ENCODE measurements around the gene HFE. TPM values are rescaled to one million over a fixed set of nuclear protein-coding genes. Genes with fewer than 3 reads are reported as not detected.

The HFE gene
- polyA plus RNA-seq, 2 of the 4 experiments (the other 2 are of a cell fraction): 19.9 to 31.7 TPM

GRCh38 chr6:26105842-26106241, 18.6 kb downstream of the HFE start:
- WGBS (ENCODE audit: missing lambda C conversion rate): 64% methylated on average over 4 of the region's 4 CpGs
- ATAC-seq (no peak), FAIRE-seq (no peak), DNase-seq (ENCODE audit: low read depth in 1 of 2, low spot score in 1 of 2) (no peak)
- Histone ChIP-seq H3K4me3 (no peak overlapping the region), H3K4me2 (no peak overlapping the region), H3K27ac (peak overlapping the region in 1 of 2 experiments; percentile 45; a peak in 1 of 6 replicates), H3K4me1 (peaks cover 19% of the 10 kb centered on the region), H3K9me3 (0 out of 3 replicates have a peak, but pooled peaks cover 5% of the 10 kb centered on the region)
- ChIA-PET POLR2A (interaction anchor here (2.2 kb wide), 1 partner anchor 18 kb away, joined by 9 read pairs; a partner anchor contains a TSS), CTCF (interaction anchor here (0.7 kb wide), 1 partner anchor 23 kb away, joined by 5 read pairs; no protein-coding TSS in a partner anchor)
- TF ChIP-seq POLR2A (IDR thresholded peaks at IDR 0.05; ENCODE audit: low read length) (no peak), MAZ (IDR thresholded peaks at IDR 0.05; ENCODE audit: borderline replicate concordance, low read depth, low read length) (no peak), RARB (CRISPR knock-in tag; IDR thresholded peaks at IDR 0.05) (no peak), MAFK (IDR thresholded peaks at IDR 0.05; ENCODE audit: partially characterized antibody) (no peak), CEBPB (IDR thresholded peaks at IDR 0.05) (no peak), ZFP36 (IDR thresholded peaks at IDR 0.05; ENCODE audit: borderline replicate concordance, partially characterized antibody) (no peak), NR3C1 (IDR thresholded peaks at IDR 0.05) (no peak), NPAS2 (CRISPR knock-in tag; IDR thresholded peaks at IDR 0.05; ENCODE audit: borderline replicate concordance) (no peak), CHD4 (IDR thresholded peaks at IDR 0.05; ENCODE audit: borderline replicate concordance) (no peak), KDM1A (IDR thresholded peaks at IDR 0.05; ENCODE audit: low read depth) (no peak), RCOR1 (IDR thresholded peaks at IDR 0.05; ENCODE audit: low read depth, low read length) (no peak), POLR2AphosphoS2 (conservative IDR thresholded peaks at IDR 0.05; ENCODE audit: low read length) (no peak), MYC (IDR thresholded peaks at IDR 0.05; ENCODE audit: borderline replicate concordance, low read length) (no peak), HOXA7 (CRISPR knock-in tag; IDR thresholded peaks at IDR 0.05) (no peak)

DNA sequence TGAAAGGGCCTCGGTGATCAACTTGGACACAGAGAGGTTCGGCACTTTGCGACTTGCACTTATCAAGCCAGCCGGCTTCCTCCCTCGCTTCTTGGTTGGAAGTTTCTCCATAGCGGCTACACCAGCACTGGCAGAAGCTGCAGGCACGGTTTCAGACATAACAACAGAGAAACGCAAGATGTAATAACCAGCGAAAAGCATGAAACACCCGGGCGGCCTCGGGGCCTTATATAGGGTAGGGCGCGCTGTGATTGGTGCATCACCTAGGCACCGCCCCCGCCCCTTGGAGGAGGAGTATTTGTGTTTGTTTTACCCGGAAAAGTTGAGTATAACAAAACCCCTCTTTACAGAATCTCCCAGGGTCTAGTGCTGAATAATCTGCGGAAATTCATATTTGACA, 20.7 kb downstream of the HFE start:
- Histone ChIP-seq H3K27ac (peak overlapping the region in 1 of 2 experiments; percentile 64; a peak in 3 of 6 replicates), H3K4me3 (no peak overlapping the region), H3K9me3 (0 out of 3 replicates have a peak, but pooled peaks cover 5% of the 10 kb centered on the region), H3K4me1 (peaks cover 10% of the 10 kb centered on the region), H3K4me2 (no peak overlapping the region)
- no peak for TF ChIP-seq JUN (IDR thresholded peaks at IDR 0.05)
- no peak for TF ChIP-seq GATA3 (IDR thresholded peaks at IDR 0.05; ENCODE audit: borderline replicate concordance)
- no peak for TF ChIP-seq ELK1 (IDR thresholded peaks at IDR 0.05; ENCODE audit: low read depth, low read length)
- TF ChIP-seq CTCF (IDR thresholded peaks at IDR 0.05): no peak
- TF ChIP-seq RNF2 (IDR thresholded peaks at IDR 0.05; ENCODE audit: borderline replicate concordance, low read depth): no peak
- TF ChIP-seq NR3C1 (IDR thresholded peaks at IDR 0.05): no peak
- no peak for TF ChIP-seq HOXA7 (CRISPR knock-in tag; IDR thresholded peaks at IDR 0.05)
- TF ChIP-seq, protein P1, sequence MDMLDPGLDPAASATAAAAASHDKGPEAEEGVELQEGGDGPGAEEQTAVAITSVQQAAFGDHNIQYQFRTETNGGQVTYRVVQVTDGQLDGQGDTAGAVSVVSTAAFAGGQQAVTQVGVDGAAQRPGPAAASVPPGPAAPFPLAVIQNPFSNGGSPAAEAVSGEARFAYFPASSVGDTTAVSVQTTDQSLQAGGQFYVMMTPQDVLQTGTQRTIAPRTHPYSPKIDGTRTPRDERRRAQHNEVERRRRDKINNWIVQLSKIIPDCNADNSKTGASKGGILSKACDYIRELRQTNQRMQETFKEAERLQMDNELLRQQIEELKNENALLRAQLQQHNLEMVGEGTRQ (IDR thresholded peaks at IDR 0.05): no peak
- TF ChIP-seq RFX5 (IDR thresholded peaks at IDR 0.05): no peak
- TF ChIP-seq RARB (CRISPR knock-in tag; IDR thresholded peaks at IDR 0.05): no peak
- TF ChIP-seq CBX2 (IDR thresholded peaks at IDR 0.05; ENCODE audit: borderline replicate concordance, low read depth): no peak
- no peak for TF ChIP-seq FOSB (CRISPR knock-in tag; IDR thresholded peaks at IDR 0.05)
- TF ChIP-seq ZC3H11A (IDR thresholded peaks at IDR 0.05): no peak
- no peak for TF ChIP-seq HEYL (CRISPR knock-in tag; IDR thresholded peaks at IDR 0.05)
- no peak for TF ChIP-seq HOXB13 (CRISPR knock-in tag; IDR thresholded peaks at IDR 0.05; ENCODE audit: low read depth)
- TF ChIP-seq CHD2 (IDR thresholded peaks at IDR 0.05; ENCODE audit: low read length, partially characterized antibody): no peak
- no peak for TF ChIP-seq MAX (IDR thresholded peaks at IDR 0.05)
- TF ChIP-seq BHLHE40 (IDR thresholded peaks at IDR 0.05; ENCODE audit: low read depth, low read length): no peak
- TF ChIP-seq CBX8 (IDR thresholded peaks at IDR 0.05): no peak
- WGBS (ENCODE audit: missing lambda C conversion rate): 93% methylated on average over 18 of the region's 18 CpGs
- ChIA-PET POLR2A (interaction anchor here (0.8 to 2.2 kb wide), 2 partner anchors 16 to 82 kb away, joined by 3 to 9 read pairs; a partner anchor contains a TSS), CTCF (interaction anchor here (0.9 to 1.2 kb wide), 2 partner anchors 9 to 42 kb away, joined by 3 to 5 read pairs; no protein-coding TSS in a partner anchor)
- ATAC-seq (no peak), FAIRE-seq (no peak), DNase-seq (ENCODE audit: low read depth in 1 of 2, low spot score in 1 of 2) (no peak)

Data from A549 (cell line).